Bronchial epithelial cell (primary cell): ENCODE measurements around the gene SEL1L2. TPM values are rescaled to one million over a fixed set of nuclear protein-coding genes. Genes with fewer than 3 reads are reported as not detected.
A peak's percentile ranks its signal among the peaks of the same experiment; 100 is the strongest.

Experiments
- DNase-seq: peaks from one replicate; pipeline ENCODE4 v3.0.0-alpha.2; 2010; ENCODE audit warnings: low read depth
- FAIRE-seq: peaks from 2 replicates; lab custom pipeline; 2011; peaks lifted over from hg19 to GRCh38; lab: Jason Lieb, UNC
- H3K27me3 ChIP-seq: 2 replicates; pipeline ENCODE4 v1.5.1; 2011; ENCODE audit warnings: low read length; ENCODE audit not compliant: control insufficient read depth, insufficient read depth
- H3K36me3 ChIP-seq: 2 replicates; pipeline ENCODE4 v1.5.1; 2011; ENCODE audit warnings: low read length; ENCODE audit not compliant: control insufficient read depth, insufficient read depth
- H3K4me3 ChIP-seq: 2 replicates; pipeline ENCODE4 v1.5.1; 2011; ENCODE audit warnings: mild to moderate bottlenecking, low read depth, low read length, control low read depth
- CTCF ChIP-seq: IDR thresholded peaks from 2 replicates; pipeline ENCODE4 v1.5.1; 2011; ENCODE audit warnings: mild to moderate bottlenecking, moderate library complexity, low read length, control low read depth, inconsistent platforms; ENCODE audit not compliant: insufficient read depth, severe bottlenecking
- total RNA-seq: library from RNA; depleted of rRNA; stranded (reverse); fragments of >200 nt; gene quantifications from 2 replicates; pipeline ENCODE4 v1.2.1, GENCODE V29; 2014

SEL1L2 gene
- total RNA-seq, 1 donor from 2014 or later = not detected

GRCh38 chr20:13840093-13840465, 150.3 kb downstream of the SEL1L2 start:
- no peak for FAIRE-seq

DNA sequence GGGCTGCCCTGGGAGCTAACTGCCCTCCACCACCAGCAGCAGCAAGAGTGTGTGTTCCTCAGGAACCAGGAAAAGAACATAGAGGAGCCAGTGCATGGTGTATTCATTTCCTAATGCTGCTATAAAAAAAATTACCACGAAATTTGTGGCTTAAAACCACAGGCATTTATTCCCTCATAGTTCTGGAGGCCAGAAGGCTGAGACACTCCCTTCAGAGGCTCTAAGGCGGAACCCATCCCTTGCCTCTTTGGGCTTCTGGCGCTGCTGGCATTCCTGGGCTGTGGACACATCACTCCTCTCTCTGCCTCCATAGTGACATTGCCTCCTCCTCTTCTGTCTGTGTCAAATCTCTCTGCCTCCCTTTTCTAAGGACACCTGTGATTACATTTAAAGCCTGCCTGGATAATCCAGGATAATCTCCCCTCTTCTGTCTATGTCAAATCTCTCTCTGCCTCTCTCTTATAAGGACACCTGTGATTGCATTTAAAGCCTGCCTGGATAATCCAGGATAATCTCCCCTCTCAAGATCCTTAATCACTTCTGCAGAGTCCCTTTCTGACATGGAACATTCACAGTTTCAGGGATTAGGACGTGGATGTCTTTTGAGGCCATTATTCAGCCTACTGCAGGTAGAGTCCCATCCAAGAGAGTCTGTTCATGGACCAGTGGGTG, 150.9 kb downstream of the SEL1L2 start:
- FAIRE-seq (no peak), DNase-seq (peak; percentile 10)
- TF ChIP-seq CTCF = no peak
- no peaks in the 10 kb centered on the region for H3K27me3 ChIP-seq
- no peak overlapping the region for H3K4me3 ChIP-seq
- no peaks in the 10 kb centered on the region for H3K36me3 ChIP-seq

More at GRCh38 chr20:13840093-13840465, 150.3 kb downstream of the SEL1L2 start:
- no peaks in the 10 kb centered on the region for H3K36me3 ChIP-seq
- no peak overlapping the region for H3K4me3 ChIP-seq
- DNase-seq = no peak
- no peak for TF ChIP-seq CTCF
- no peaks in the 10 kb centered on the region for H3K27me3 ChIP-seq

DNA sequence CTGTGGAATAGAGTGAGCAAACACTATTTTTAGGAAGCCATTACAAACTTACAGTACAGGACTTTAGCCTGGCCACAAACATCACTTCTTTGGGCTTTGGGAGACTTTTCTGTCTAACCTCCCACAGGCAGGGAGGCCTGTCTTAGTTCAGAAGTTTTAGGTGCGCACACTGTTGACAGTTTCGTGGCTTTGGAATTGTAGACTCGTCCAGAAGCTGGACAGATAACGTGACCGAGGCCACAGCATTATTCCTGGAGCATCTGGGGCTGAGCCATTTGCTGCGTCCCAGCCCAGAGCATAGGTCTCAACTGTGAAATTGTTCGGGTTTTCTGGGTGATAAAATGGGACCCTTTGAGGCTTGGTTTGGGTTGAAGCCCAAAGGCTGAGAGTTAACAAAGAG, 151.8 kb downstream of the SEL1L2 start:
- Histone ChIP-seq H3K27me3 (no peaks in the 10 kb centered on the region), H3K4me3 (no peak overlapping the region), H3K36me3 (no peaks in the 10 kb centered on the region)
- TF ChIP-seq CTCF = no peak
- DNase-seq (no peak), FAIRE-seq (no peak)

GRCh38 chr20:13831476-13831875, 158.9 kb downstream of the SEL1L2 start:
- Histone ChIP-seq H3K36me3 (no peaks in the 10 kb centered on the region), H3K4me3 (no peak overlapping the region), H3K27me3 (no peaks in the 10 kb centered on the region)
- no peak for DNase-seq
- no peak for FAIRE-seq
- TF ChIP-seq CTCF = no peak

DNA sequence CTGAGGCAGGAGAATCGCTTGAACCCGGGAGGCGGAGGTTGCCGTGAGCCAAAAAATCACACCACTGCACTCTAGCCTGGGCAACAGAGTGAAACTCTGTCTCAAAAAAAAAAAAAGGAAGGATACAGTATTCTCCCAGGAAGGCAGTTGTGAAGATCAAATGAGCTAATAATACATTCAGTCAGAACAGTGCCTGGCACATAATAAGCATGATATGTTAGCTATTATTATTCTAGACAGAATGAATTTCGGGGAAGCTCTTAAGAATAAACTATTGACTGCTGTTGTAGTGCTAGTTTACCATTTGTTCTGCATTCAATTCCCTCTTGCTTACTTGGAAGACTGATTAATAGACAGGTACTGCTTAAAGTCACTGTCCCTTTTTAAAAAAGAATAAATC, 164.9 kb downstream of the SEL1L2 start:
- TF ChIP-seq CTCF = no peak
- H3K27me3 ChIP-seq = no peaks in the 10 kb centered on the region
- no peak for FAIRE-seq
- H3K36me3 ChIP-seq = no peaks in the 10 kb centered on the region
- no peak overlapping the region for H3K4me3 ChIP-seq
- DNase-seq = no peak

- no peaks in the 10 kb centered on the region for H3K36me3 ChIP-seq
- no peak overlapping the region for H3K4me3 ChIP-seq
- FAIRE-seq (no peak), DNase-seq (no peak)
- TF ChIP-seq CTCF = no peak
- H3K27me3 ChIP-seq = no peaks in the 10 kb centered on the region
These were observed 166.0 kb downstream of the SEL1L2 start for GRCh38 chr20:13824459-13824858.
